Stimulated activated CD4-positive, alpha-beta T cell treated with anti-CD3 and anti-CD28 coated beads, Interleukin-12 subunit alpha, Interleukin-12 subunit beta, amount 100 ng/mL, for 4 hours (primary cell): ENCODE results near the gene TCF4.

Source experiments
- DNase-seq: peaks from one replicate; pipeline ENCODE4 v3.0.0-alpha.2; 2020

TCF4 gene

DNA sequence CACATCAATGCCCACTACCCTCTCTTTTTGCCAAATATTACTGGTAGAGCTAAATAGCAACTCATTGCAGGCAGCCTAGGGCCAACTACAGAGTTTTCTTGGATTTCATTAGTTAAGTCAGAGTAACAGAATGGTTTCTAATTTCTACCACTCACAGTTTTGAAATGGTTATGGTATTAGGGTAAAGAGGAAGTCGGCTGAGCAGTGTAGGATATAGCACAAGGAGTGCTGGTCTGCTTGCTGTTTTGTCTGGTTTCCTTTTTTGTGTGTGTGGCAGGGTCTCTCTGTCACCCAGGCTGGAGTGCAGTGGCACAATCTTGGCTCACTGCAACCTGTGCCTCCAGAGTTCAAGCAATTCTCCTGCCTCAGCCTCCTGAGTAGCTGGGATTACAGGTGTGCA is 339.5 kb downstream of the TCF4 start:
- no peak for DNase-seq

DNA sequence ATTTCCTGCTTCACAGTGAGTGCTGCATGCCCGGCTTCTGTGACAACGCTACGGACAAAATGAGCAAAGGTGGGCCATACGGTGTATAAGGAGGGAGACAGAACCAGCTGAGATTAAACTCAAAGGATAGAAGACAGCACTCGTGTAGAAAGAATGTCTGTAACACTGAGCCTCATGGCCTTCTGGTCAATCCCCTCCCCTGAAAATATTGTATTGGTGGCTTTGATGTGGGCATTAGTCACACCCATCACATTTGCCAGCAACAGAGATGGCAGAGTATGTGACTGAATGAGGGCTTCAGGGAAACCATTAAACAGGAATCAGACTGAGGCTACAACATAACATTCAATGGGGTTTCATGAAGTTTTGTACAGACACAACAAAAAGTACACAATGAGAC is 341.0 kb downstream of the TCF4 start:
- no peak for DNase-seq

DNA sequence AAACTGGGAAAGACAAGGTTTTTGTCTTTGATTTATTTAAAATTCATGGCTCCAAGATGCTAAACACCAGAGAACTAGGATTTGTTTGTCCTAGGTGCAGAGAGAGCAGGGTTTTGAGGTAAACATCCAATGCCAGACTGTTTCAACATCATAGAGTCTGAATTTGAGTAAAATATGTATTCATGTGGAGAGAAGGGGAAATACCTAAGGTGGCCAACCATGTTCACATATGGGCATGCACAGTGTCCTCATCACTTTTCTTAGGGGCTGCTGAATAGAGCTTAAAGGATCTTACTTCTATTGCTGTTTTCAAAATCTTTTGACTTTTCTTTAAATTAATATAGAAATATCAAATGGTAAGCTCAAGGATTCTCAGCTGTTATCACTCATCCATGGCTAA is 341.7 kb downstream of the TCF4 start:
- no peak for DNase-seq

DNA sequence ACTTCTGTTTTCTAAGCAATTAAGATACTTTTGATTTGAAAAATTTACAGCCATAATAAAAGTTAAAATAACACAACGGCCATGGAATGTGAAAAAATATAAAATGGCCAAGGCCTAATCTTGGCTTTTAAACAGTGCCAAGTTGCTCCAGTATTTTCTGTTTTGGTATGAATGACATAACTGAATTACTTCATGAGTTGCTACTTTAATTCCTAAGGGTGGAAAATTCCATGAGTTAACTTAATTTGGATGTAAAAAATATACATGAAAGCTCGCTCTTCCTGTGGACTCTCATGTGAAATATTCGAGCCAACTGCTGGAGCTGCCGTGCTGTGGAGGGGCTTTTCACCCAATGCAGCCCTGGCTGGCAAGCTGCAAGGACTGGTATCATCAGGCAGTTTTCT is 342.8 kb downstream of the TCF4 start:
- DNase-seq: no peak

DNA sequence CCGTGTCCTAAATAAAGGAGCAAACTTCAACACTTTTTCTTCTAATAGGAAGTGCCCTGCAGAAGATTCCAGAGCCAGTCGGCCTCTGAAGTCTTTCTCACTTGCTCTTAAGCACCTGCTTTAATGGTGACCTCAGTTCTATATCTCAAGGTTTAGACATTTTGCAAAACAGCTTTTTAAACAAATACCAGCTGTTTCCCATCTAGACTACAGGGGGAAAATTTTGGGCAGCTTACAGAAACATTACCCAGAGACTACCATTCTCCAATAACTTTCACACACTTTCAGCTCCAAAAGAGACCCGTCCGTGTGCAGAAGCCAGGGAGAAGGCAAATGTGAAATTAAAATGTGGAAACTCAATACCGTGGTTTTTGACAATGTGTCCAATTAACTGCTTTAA is 343.4 kb downstream of the TCF4 start:
- DNase-seq: no peak

DNA sequence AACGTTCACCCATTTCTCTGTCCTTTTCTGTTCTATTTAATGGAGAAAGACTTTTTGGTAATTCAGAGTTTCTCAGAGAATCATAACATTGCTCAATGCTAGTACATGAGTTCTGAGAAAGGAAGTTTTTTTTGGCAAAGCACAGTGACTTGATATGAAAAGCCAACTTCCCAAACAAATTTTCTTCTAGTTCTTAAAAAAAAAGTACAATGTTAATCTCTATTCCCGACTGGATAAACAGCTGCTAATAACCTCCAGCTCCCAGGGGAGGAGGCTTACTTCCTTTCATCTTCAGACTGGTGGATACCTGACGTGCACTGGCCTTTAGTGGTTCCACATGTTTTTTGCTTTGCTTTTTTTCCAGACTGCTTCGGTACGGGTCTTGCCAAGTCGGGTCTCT is 344.1 kb downstream of the TCF4 start:
- DNase-seq: no peak

DNA sequence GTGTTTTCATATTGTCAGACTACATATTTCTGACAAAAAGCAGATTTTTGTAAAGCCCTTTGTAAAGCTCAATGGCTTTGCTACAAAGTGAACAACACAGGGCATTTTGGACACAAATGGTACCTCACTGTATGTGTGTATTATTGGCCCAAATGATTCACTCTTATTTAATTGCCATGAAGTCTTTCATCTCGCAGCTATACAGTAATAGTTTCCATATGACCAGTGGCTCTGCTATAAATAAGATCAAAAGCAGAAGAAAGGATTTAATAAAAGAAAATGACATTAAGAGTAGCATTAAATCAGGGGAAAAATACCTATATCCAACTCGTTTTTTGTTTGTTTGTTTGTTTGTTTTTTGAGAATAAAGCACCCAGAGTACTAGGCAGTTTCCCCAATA is 344.7 kb downstream of the TCF4 start:
- no peak for DNase-seq

DNA sequence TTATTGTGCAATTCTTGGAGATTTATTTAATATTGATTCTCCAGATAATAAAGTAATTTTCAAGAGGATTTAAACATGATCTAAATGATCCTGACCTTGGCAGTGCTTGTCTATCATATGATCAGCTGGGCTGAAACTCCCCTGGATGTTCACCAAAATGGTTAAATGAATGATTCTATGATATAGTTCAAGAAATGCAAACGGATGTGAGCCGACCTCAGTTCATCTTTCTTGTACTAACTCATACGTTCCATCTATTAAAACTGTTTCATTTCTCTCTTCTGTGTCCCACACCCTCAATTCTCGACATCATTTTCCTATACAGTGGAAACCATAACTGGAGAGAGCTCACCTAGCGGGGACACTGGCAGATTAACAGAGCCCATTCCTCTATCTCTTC is 347.0 kb downstream of the TCF4 start:
- no peak for DNase-seq

DNA sequence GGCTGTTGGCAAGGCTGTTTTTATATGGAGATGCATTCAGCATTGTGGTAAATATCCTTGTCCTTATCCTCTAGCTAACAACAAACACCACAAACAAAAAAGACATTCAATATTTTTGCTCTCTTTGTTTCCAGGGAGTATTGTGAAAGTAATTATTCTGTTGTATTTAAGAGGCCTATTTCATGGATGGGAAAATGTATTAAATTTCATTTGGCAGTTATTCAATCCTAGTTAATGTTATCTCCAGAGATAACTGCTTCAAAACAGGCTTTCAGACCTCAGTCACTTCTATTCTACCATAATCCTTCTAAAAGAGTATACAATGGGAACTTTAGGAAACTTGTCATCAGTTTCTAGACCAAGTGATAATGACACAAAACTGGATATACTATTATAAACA is 348.3 kb downstream of the TCF4 start:
- no peak for DNase-seq

DNA sequence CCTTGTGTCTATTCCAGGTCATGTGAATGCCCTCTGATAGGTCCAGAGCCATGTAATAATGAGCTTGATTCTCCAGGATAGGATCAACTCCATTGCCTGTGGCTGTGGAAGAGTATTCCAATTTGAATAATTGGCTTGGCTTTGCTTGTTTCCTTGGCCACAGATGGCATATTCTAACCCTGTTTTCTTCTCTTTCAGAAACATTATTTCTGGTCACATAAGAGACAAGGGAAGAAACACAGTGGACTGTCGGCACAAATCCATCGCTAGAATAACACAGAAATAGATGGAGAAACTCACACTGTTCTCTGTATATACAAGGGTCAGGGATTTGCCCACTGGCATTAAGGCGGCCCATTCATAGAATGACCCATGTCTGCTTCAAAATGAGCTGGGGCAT is 350.3 kb downstream of the TCF4 start:
- DNase-seq: no peak

DNA sequence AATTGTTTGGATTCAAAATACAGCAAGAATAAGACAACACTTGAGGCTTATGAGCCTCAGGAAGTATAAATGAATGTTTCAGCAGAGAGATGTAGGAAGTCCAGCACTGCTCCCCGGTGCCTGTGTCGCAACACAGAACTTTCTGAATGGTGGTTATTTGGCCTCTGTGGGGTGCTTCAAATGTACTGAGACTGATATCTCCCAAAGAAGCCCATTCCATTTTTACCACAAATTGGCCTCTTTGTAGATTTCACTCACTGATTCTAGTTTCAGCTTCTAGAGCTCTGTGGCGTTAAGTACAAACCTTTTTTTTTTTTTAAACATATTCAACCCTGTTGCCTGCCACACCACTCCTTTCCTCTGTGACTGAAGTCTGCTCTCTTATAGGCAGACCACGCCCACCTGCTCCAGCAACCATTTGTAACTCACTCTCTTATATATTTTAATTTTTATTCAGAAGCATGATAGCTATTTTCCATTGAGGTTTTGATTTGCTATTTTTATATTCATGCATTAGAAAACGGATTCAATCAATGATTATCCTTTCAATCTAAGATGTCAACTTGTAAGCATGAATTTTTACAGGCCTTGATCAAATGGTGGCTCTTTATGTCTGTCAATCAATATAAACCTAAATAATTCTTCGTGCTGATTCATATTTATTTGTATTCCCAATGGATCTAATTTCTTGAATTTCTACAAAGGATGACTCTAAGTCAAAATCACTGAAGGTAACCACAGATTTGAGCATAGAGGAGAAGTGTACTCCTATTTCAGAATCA is 351.7 kb downstream of the TCF4 start:
- no peak for DNase-seq

DNA sequence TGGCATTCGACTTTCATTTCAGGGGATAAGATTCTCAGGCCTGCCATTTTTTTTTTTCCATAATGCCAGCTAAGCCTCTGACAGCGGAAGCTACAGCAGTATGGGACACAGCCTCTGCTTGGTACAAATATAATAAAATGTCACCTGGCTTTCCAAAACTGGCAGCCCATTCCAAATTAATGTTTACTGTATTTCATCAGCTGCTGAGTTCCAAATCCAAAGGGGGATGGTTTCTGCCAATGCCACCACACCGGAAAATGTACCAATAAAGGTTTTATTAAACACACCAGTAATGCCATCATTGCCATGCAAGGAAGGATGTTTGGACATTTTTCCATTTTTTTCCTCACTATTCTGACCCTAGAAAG is 352.9 kb downstream of the TCF4 start:
- no peak for DNase-seq

DNA sequence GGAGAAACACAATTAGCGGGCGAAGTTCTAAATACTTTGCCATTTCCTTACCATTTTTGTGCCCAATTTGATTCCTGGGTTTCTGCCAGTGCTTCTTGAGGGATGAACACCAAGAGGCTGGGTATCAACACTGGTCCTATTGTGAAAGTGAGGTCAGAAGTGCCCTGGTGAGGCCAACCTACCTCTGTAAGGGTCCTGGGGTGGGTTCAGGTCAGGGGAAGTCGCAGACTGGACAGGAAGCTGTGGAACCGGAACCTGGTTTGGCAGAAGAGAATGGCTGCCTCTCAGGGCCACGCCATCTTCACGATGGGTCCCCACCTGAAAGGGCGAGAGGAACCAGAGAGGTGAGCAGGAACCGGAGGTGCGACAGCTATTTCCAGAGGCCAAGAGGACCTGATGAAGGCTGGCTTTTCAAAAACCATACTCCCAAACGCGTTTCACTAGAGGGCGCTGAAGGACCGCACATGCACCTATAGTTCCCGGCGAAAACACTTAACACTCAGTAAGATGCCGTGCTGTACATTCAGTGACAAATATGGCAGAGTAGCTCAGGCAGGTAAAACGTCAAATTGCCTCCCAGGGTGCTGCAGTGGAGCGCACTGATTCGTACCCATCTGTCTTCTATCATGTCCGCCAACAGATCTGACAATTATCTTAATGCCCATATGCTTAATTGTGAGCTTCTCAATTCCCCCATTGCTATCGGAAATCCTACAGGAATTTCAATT is 353.5 kb downstream of the TCF4 start:
- DNase-seq: peak; percentile 36

DNA sequence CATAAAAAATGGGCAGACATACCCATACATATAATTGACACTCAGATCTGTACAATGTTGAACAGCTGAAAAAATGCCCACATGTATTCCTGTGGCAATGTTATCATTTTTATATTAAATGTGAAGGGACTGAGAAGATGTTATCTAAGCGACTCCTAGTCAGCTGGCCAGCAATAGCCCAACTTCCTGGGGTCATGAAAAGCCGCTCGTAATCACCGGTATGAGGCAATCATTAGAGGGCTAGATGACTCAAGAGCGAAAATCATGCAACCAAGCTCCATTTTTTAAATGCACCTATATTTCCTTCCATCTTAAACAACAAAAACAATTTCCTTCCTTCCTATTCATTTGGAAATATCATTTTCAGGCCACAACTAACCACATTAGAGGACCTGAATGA is 354.1 kb downstream of the TCF4 start:
- DNase-seq: no peak

DNA sequence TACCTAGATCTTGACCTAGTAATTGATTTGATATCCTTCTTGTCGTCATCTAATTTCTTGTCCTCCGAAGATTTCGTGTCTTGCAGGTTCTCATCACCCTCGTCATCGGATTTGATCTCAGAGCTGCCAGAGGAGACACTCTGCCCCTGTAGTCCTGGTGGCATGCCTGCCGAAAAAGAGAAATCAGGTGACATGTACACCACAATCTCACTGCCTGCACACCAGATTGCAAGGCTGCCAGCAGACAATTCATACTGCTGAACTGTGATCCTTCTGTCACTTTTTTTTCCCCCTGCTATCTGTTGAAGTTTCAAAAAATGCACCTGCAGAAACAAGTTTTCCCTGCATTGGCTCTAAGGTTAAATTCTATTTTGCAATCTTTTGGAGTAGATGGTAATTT is 355.5 kb downstream of the TCF4 start:
- no peak for DNase-seq

DNA sequence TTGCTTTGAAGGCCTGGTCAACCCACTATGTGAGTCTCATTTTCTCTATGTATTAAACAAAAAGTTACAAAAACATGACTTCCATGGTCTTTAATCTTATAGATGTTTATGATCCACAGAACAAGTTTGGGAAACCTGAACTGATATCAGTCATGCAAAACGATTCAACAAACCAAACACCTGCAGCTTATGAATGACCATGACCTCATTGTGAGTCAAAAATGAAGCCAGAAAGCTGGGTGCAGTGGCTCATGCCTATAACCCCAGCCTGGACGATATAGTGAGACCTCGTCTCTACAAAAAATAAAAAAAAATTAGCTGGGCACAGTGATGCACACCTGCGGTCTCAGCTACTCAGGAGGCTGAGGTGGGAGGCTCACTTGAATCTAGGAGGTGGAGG is 358.3 kb downstream of the TCF4 start:
- DNase-seq: no peak

DNA sequence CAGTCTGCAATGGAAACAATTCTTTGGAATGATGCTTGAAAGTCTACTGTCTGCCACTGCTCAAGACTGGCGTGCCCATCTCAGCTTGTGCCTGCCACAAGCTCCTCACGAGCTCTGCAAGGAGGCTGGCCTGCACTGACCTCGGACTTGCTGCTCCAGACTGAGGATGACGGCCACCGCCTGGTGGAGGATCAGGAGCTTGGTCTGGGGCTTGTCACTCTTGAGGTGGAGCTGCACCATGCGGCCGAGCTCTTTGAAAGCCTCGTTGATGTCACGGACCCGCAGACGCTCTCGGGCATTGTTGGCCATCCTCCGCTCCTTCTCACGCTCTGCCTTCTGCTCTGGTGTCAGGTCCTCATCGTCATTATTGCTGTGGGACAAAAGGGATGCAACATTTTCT is 359.3 kb downstream of the TCF4 start:
- no peak for DNase-seq

DNA sequence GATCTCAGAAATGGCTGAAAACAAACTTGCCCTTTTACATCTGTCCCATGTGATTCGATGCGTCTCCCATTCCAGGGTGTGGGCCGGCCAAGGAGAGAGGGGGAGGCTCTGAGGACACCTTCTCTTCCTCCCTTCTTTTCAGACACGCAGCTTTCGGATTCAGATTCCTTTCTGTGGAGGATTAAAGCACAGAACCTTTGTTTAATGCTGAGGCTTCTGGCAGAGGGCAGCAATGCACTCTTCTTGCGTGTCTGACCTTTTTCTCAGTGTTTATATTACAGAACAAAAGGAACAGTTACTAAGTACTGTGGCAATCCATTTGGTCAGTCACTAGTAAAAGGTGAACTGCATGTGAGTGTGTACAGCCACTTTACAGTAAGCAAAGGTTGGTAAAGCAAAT is 359.8 kb downstream of the TCF4 start:
- DNase-seq: no peak

DNA sequence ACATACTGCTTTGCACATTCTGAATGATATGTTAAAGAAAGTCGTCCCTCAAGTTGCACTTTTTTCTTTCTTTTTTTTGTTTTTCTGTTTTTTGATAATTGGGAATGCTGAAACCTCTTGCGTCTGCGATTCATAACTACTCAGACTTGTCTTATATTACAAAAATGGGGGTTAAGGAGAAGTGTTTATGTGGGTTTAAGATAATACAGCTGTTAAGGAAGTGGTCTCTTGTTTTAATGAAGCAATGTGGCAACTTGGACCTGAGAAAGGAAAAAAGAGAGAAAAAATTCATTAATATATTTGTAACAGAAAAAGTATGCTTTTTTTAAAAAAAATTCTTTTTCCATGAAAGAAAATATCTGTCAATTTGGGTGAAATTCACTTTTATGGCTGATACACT is 360.2 kb downstream of the TCF4 start:
- no peak for DNase-seq

DNA sequence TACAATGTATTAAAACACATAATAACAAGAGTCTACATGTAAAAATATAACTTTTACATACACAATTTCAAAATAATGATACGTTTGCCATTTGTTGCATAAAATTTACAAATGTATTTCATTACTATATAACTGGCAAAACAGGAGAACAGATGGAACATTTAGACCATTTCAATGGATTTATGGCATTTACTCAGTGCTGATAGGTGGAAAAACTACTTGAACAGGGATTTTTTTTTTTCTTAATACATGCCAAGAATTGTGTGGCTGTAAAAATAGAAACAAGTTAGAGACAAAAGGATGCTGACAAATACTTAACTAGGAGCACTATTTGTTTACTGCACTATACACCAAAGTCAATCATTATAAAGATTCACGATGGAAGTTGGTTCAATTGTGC is 361.9 kb downstream of the TCF4 start:
- DNase-seq: no peak

DNA sequence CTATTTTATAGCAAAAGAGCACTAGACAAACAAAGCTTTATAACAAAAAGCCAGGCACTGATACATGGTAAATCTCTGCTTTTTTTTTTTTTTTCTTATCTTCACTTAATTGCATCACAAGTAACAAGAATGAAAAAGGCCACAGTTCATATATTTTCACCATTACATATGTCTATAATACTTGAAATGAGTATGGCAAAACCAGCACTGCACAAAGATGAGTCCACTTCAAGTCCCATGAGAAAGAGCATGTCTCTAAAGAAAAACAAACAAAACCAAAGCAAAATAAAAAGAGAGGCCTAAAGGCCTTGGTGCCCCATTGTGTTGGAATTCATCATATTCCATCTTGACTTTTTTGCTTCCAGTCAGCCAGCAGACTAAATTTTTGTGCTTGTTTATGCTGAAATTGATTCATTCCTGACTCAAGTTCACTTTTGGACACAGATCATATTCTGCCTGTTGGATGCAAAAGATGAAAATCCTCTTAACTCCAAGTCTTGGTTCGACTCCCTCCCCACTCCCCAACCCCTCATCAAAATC is 363.8 kb downstream of the TCF4 start:
- no peak for DNase-seq

DNA sequence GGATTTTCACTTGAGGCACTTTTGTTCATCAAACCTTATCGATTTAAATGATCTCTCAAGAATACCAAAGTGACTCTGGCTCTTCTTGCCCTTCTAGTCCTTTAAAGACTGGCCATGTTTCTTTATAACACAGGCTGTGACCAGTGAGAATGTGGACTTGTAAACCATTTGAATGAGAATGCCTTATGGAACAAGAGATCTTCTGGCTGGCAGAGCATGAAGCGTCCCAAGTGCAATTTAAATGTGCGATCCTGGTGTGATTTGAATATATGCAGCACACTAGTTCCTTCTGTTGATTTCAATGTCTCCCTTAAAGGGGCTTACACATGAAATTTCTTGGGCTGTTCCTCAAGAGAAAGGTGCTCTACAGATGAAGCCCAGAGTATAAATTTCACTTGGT is 366.4 kb downstream of the TCF4 start:
- no peak for DNase-seq

DNA sequence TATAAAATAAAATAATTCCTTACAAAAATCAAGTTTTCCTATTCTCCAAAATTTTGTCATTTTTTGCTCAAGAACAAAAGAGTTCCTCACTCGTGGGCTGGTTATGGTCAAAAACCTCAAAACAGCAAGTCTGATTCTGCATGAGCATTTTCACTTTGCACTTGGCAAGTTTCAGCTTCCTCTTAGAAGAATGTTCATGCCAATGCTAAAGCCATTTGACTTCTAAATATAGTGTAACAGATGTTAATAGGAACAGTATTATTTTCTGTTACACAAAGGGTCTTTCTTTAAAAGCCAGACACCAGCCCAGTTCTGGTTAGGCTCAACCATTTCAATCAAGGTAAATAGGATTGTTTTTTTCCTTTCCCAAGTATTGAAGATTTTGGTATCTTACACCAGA is 367.5 kb downstream of the TCF4 start:
- DNase-seq: no peak

DNA sequence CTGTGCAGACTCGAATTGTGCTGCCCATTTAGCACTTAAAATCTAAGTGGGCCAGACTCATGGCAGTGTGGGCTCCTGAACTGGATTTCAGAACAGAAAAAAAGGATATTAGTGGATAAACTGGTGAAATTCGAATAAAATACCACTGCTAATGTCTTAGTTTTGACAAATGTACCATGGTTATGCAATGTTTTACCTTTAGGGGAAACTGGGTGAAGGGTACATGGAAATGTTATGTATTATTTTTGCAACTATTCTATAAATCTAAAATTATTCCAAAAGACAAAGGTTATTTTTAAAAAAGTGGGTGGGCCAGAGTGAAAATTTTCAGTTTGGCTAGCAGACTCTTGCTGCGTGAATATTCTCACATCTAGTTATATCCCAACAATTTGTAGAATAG is 368.2 kb downstream of the TCF4 start:
- no peak for DNase-seq

DNA sequence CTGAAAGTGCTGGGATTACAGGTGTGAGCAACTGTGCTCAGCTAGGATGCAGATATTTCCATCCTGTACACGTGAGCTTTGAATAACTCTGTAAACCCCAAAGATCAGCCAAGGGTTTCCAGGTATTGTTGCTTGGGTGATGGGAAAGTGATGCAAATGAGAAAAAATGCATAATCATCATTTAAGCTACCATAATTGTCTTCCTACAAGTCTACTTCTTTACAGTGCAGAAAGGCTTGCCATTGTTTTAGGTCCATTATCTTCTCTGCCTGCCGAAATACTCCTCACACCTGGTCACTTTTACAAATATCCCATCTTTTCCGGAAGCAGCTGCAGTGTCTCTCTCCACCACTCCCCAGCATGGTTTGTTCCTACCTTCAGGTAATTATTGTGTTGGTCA is 368.9 kb downstream of the TCF4 start:
- no peak for DNase-seq
